Measurements from ENCODE around the gene MRAP. TPM values are rescaled to one million over a fixed set of nuclear protein-coding genes. Genes with fewer than 3 reads are reported as not detected.
"Not testable (repeated sequence)": the region's sequence is repeated elsewhere in the genome, so short reads cannot be mapped to it uniquely, and the experiment has no call there.

Gene MRAP
- total RNA-seq, result not detected
- long read RNA-seq, result 0 reads

DNA sequence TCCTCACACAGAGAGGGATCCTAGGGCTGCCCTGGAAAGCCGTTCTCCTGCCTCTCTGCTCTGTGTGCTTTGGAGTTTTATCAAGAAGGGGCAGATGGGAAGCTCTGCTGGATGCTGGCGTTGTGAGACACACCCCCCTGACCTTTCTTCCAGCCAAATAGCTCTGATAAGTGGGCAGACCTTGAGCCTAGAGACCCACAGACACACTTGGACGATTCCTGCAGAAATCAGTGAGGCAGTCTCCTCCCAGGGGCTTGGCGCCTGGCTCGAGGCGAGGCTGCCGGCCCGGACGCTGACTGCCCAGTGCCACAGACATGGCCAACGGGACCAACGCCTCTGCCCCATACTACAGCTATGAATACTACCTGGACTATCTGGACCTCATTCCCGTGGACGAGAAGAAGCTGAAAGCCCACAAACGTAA lies at the start of gene MRAP:
MRAP (plus strand) TSS at position 198 of the 424 bp plus-strand sequence; CDS start at position 315, 117 bp downstream.
- no peak for DNase-seq (ENCODE audit: low spot score)
- intact Hi-C loops (cut with DNase I), result no loop called here

- no peak for DNase-seq (ENCODE audit: low spot score)
- intact Hi-C loops (cut with DNase I), result loop anchor here (5.0 kb wide), 1 partner anchor 67 kb away; no protein-coding TSS in a partner anchor
These were observed 49.0 kb upstream of the MRAP start for GRCh38 chr21:32249511-32250280.

GRCh38 chr21:32252136-32252535 lies 46.5 kb upstream of the MRAP start:
- intact Hi-C loops (cut with DNase I), result loop anchor here (5.0 kb wide), 1 partner anchor 70 kb away; no protein-coding TSS in a partner anchor
- no peak for DNase-seq (ENCODE audit: low spot score)

DNA sequence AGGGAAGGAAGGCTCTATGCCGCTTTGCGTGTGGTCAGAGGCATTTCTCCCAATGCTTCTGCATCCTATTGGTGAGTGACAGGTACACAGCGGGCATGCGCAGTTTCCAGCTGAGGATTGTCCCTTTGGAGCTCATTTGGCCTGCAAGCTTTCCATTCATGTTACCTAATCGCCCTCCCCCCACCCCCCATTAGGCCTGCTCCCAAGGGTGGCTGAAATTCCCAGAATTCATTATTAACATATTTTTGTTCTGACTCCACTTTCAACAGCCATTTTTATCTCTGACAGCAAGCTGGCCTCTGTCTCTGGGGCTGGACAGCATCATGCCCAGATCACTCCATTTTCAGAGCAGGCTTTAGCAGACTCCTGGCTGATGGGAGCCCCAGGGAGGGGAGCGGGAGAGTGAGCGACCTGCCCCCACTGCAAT lies 45.4 kb upstream of the MRAP start:
- peak; percentile 78 for DNase-seq (ENCODE audit: low spot score)
- intact Hi-C loops (cut with DNase I), result loop anchor here (1.0 to 5.0 kb wide), 3 partner anchors 71 to 387 kb away; no protein-coding TSS in a partner anchor

GRCh38 chr21:32256251-32256650 lies 42.4 kb upstream of the MRAP start:
- no peak for DNase-seq (ENCODE audit: low spot score)
- intact Hi-C loops (cut with DNase I), result loop anchor here (5.0 kb wide), 2 partner anchors 119 to 159 kb away; no protein-coding TSS in a partner anchor

GRCh38 chr21:32256873-32257620 lies 41.6 kb upstream of the MRAP start:
- DNase-seq (ENCODE audit: low spot score), result no peak
- intact Hi-C loops (cut with DNase I), result loop anchor here (5.0 kb wide), 2 partner anchors 120 to 160 kb away; no protein-coding TSS in a partner anchor

DNA sequence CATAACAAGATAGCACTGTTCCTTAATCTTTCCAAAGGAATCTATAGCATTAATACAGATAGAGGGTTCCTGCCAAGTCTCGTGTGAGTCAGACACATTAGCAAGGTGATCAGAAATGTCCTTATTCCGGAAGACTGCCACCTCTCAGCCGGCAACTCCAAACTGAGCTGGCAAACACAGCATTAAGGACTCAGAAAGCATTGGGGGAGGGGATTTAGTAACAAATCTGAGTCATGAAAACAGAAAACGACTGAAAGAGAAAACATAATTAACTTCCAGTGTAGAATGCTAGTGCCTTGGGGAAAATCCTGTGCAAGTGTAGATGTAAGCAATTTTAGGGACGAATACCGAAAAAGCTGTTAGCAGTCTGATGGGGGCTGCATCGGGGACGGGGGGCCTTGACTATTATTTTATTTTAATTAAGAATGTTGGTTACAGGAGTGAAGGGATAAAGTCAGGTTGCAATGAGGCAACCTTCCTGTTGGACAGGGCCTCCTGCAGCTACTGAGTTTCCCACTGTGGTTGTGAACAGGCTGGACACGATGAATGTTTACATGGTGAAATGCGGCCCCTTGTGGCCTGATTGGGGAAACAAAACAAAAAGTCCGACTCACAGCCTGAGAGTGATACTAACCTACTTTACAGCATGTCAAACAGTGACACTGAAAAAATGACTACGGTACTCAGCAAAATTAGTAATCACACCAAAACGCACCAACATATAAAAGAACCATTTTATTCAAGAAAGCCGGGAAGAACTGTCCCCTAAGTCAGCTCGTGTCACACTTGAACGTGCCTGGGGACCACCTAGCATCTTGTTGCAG lies 40.5 kb upstream of the MRAP start:
- intact Hi-C loops (cut with DNase I), result loop anchor here (1.0 to 5.0 kb wide), 4 partner anchors 121 to 471 kb away; no protein-coding TSS in a partner anchor

GRCh38 chr21:32258786-32259048 lies 39.9 kb upstream of the MRAP start:
- intact Hi-C loops (cut with DNase I), result loop anchor here (1.0 to 5.0 kb wide), 4 partner anchors 121 to 472 kb away; no protein-coding TSS in a partner anchor
- DNase-seq (ENCODE audit: low spot score), result not testable (repeated sequence)

More for the DNA sequence above, 40.5 kb upstream of the MRAP start:
- no peak for DNase-seq (ENCODE audit: low spot score)

DNA sequence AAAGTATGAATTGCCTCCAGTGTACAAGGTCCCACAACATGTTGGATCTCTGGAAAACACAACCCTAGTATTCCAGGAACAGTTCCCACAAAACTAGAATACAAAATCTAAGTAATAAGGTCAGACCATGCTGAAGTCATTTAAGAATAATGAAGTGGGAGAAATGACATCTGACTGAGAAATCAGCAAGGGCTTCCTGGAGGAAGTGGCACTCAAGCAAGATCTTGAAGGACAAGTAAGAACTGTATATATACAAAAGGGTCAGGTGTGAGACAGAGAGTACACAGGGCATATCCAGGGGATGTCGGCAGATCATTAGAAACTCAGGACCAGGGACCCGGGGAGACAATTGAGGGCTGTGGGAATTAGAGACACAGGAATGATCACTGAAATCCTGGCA lies 38.5 kb upstream of the MRAP start:
- no peak for DNase-seq (ENCODE audit: low spot score)
- intact Hi-C loops (cut with DNase I), result no loop called here

GRCh38 chr21:32261929-32262328 lies 36.7 kb upstream of the MRAP start:
- intact Hi-C loops (cut with DNase I), result no loop called here
- DNase-seq (ENCODE audit: low spot score), result no peak

DNA sequence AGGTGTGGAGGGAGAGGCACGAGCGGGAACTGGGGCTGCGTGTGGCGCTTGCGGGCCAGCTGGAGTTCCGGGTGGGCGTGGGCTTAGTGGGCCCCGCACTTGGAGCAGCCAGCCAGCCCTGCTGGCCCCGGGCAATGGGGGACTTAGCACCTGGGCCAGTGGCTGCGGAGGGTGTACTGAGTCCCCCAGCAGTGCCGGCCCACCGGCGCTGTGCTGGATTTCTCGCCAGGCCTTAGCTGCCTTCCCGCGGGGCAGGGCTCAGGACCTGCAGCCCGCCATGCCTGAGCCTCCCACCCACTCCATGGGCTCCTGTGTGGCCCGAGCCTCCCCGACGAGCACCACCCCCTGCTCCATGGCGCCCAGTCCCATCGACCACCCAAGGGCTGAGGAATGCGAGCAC lies 33.3 kb upstream of the MRAP start:
- DNase-seq (ENCODE audit: low spot score); intact Hi-C loops (cut with DNase I): not testable (repeated sequence)

DNA sequence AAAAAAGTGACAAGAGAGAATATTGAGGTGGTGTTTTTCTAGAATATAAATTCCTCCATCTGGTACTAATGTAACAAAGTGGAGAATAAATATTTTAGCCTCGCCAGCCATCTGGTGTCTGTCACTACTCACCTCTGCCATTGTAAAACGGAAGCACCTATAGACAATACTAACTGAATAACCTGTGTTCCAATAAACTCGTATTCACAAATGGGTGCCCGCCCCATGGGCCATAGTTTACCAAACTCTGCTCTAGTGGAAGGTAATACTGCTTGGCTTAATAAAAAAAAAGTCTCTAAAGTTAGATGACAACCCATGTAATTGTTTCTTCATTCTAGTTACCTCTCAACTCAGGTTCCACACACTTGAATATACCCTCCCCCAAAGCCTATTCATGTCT lies 27.9 kb upstream of the MRAP start:
- intact Hi-C loops (cut with DNase I), result no loop called here
- DNase-seq (ENCODE audit: low spot score), result no peak

DNA sequence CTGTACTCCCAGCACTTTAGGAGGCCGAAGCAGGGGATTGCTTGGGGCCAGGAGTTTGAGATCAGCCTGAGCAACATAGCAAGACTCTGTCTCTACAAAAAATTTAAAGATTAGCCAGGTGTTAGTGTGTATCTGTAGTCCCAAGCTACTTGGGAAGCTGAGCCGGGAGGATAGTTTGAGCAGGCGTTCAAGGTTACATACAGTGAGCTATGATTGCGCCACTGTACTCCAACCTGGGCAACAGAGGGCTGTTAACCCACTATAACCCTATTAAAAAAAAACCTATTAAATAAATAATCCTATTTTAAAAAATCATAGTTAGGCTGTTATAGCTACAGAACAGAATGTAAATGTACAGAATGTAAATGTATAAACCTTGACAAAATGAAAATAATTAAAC lies 22.0 kb upstream of the MRAP start:
- DNase-seq (ENCODE audit: low spot score), result no peak
- intact Hi-C loops (cut with DNase I), result no loop called here

- intact Hi-C loops (cut with DNase I), result no loop called here
These were observed 20.6 kb upstream of the MRAP start for GRCh38 chr21:32278103-32278502.

DNA sequence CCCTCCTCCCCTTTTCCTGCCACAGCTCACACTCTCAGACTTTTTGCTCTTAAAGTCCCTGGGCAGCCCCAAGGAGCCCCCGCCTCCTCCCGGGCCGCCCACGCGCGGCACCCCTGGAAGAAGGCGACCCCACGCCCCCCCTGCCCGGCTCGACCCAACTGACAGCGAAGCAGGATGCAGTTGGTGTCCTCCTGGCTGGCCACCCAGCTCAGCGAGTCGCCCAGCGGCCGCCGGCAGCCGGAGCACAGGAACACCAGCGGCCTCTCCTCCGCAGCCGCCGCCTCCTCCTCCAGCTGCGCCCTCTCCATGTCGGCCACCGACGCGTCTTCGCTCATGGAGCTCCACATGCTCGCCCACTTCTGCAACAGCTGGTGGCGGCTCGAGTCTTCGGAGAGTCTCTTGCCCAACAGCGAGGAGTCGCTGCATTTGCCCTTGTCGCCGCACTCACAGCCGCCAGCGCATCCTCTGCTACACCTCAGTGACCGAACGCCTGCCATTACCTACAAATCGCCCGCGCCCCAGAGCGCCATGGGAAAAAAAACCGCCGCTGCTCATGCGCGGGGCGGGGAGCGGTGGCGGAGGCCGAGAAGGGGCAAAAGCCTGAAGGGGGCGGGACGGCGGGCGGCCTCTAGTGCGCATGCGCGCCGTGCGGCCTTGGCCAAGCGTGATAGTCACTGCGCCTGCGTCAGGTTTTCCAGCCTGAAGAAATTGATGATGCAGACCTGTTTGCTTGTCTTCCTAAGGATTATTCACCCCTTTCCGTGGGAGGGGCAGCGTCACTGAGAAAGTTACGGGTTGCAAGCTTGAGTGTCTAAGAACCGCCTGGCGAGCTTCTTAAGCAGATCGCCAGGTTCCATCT lies 19.9 kb upstream of the MRAP start, which contains the start of gene MIS18A:
MIS18A (minus strand) TSS at position 532 of the 859 bp plus-strand sequence; CDS start at position 497, 35 bp downstream.
- DNase-seq (ENCODE audit: low spot score), result peak; percentile 96
- intact Hi-C loops (cut with DNase I), result no loop called here

More at GRCh38 chr21:32278103-32278502, 20.6 kb upstream of the MRAP start:
- DNase-seq (ENCODE audit: low spot score), result no peak

- no peak for DNase-seq (ENCODE audit: low spot score)
These were observed 19.3 kb upstream of the MRAP start for GRCh38 chr21:32279377-32279680.

DNA sequence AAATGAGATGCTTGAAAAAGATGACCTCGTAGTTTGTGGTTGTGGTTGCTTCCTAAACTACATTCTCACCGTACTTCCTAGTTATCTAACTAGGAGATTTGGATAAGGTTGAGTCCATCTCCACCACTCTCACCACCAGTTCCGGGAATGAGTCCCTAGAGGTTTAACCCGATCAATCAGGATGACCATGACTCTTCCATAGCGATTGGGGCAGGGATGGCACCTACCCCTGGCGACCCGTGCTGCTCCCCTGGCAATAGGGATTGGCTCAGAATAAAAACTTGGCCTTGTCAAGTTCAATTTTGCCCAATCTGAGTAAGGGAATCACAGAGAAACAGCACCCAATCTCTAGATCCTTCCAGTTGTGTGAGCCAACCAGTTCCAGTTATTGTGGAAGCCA lies 17.1 kb upstream of the MRAP start:
- intact Hi-C loops (cut with DNase I), result no loop called here
- DNase-seq (ENCODE audit: low spot score), result no peak

More at GRCh38 chr21:32279377-32279680, 19.3 kb upstream of the MRAP start:
- intact Hi-C loops (cut with DNase I), result no loop called here

DNA sequence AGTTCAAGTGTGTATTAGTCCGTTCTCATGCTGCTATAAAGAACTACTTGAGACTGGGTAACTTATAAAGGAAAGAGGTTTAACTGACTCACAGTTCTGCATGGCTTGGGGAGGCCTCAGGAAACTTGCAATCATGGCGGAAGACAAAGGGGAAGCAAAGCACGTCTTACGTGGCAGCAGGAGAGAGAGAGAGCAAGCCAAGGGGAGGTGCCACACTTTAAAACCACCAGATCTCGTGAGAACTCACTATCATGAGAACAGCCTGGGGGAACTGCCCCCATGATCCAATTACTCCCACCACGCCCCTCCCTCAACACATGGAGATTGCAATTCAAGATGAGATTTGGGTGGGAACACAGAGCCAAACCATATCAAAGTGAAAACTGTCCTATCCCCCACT lies 15.7 kb upstream of the MRAP start:
- intact Hi-C loops (cut with DNase I), result no loop called here

DNA sequence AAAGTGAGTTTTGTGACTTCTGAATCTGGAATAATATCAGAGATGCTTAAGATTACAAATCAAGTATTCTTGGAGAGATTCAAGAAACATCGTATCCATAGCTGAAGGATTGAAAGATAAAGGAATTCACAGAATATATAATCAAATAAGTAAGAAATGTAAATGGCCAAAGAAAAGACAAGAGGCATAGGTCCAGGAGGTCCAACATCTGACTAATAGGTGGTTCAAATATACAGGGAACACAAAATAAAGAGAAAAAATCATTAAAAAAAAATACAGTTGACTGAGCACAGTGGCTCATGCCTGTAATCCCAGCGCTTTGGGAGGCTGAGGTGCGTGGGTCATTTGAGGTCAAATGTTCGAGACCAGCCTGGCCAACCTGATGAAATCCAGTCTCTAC lies 13.2 kb upstream of the MRAP start:
- intact Hi-C loops (cut with DNase I), result no loop called here
- DNase-seq (ENCODE audit: low spot score), result no peak

More for the DNA sequence above, 15.7 kb upstream of the MRAP start:
- DNase-seq (ENCODE audit: low spot score), result no peak
